Measurements from ENCODE around the gene FBXO31.

Gene FBXO31

GRCh38 chr16:87417528-87417910, 33.9 kb upstream of the FBXO31 start:
- H3K4me3 ChIP-seq (ENCODE audit: low read depth, low read length), result no peak overlapping the region
- in situ Hi-C loops (cut with HindIII; ENCODE audit: low sequenced_read_pairs), result loop anchor here (5.0 kb wide), 1 partner anchor 60 kb away; no protein-coding TSS in a partner anchor
- no peak for DNase-seq (ENCODE audit: low read depth)
- TF ChIP-seq CTCF (IDR thresholded peaks at IDR 0.05; ENCODE audit: low read depth, low read length, missing control alignments), result no peak

GRCh38 chr16:87416826-87417527, 33.4 kb upstream of the FBXO31 start:
- in situ Hi-C loops (cut with HindIII; ENCODE audit: low sequenced_read_pairs), result loop anchor here (5.0 kb wide), 1 partner anchor 60 kb away; no protein-coding TSS in a partner anchor
- peak; percentile 60 for DNase-seq (ENCODE audit: low read depth)
- no peak overlapping the region for H3K4me3 ChIP-seq (ENCODE audit: low read depth, low read length)
- TF ChIP-seq CTCF (IDR thresholded peaks at IDR 0.05; ENCODE audit: low read depth, low read length, missing control alignments), result peak; percentile 77

- H3K4me3 ChIP-seq (ENCODE audit: low read depth, low read length), result no peak overlapping the region
- no peak for TF ChIP-seq CTCF (IDR thresholded peaks at IDR 0.05; ENCODE audit: low read depth, low read length, missing control alignments)
- DNase-seq (ENCODE audit: low read depth), result no peak
- in situ Hi-C loops (cut with HindIII; ENCODE audit: low sequenced_read_pairs), result loop anchor here (5.0 kb wide), 1 partner anchor 62 kb away; no protein-coding TSS in a partner anchor
Measured at GRCh38 chr16:87415441-87415840, 31.9 kb upstream of the FBXO31 start.

GRCh38 chr16:87414251-87414680, 30.7 kb upstream of the FBXO31 start:
- DNase-seq (ENCODE audit: low read depth), result no peak
- no peak for TF ChIP-seq CTCF (IDR thresholded peaks at IDR 0.05; ENCODE audit: low read depth, low read length, missing control alignments)
- H3K4me3 ChIP-seq (ENCODE audit: low read depth, low read length), result no peak overlapping the region
- in situ Hi-C loops (cut with HindIII; ENCODE audit: low sequenced_read_pairs), result no loop called here

GRCh38 chr16:87412996-87413421, 29.4 kb upstream of the FBXO31 start:
- no peak for TF ChIP-seq CTCF (IDR thresholded peaks at IDR 0.05; ENCODE audit: low read depth, low read length, missing control alignments)

GRCh38 chr16:87412371-87412995, 28.9 kb upstream of the FBXO31 start:
- no peak for DNase-seq (ENCODE audit: low read depth)
- no peak for TF ChIP-seq CTCF (IDR thresholded peaks at IDR 0.05; ENCODE audit: low read depth, low read length, missing control alignments)
- in situ Hi-C loops (cut with HindIII; ENCODE audit: low sequenced_read_pairs), result no loop called here
- no peak overlapping the region for H3K4me3 ChIP-seq (ENCODE audit: low read depth, low read length)

More at GRCh38 chr16:87412996-87413421, 29.4 kb upstream of the FBXO31 start:
- no peak overlapping the region for H3K4me3 ChIP-seq (ENCODE audit: low read depth, low read length)
- DNase-seq (ENCODE audit: low read depth), result no peak
- in situ Hi-C loops (cut with HindIII; ENCODE audit: low sequenced_read_pairs), result no loop called here
